ENCODE data around the gene SNAI3. TPM values are rescaled to one million over a fixed set of nuclear protein-coding genes. Genes with fewer than 3 reads are reported as not detected.

SNAI3 gene
- total and polyA plus RNA-seq, 2 donors (not counting 1 experiment from before 2014, with no cell fraction given), result 6.5 to 8.8 TPM

- Histone ChIP-seq H2AFZ (ENCODE audit: insufficient read depth, low read depth, low read length, poor library complexity, severe bottlenecking) (no peak overlapping the region), H3K27me3 (replicated peaks in 1 of 4; ENCODE audit: control extremely low read depth in 1 of 4, control insufficient read depth in 3 of 4, insufficient read depth in 4 of 4, low read length in 3 of 4) (no peaks in the 10 kb centered on the region), H4K20me1 (ENCODE audit: control insufficient read depth, insufficient read depth, low read length, poor library complexity, severe bottlenecking) (peaks cover 87% of the 10 kb centered on the region), H3K4me2 (replicated peaks; ENCODE audit: low read depth, low read length, poor library complexity, severe bottlenecking) (peak overlapping the region; percentile 99), H3K4me3 (ENCODE audit: control extremely low read depth in 1 of 5, extremely low read depth in 1 of 5, insufficient read depth in 1 of 5, low read depth in 2 of 5, low read length in 4 of 5) (peak overlapping the region in 3 of 5 experiments; percentile 18 to 98 (median 21)), H3K27ac (ENCODE audit: low read length in 2 of 2) (peak overlapping the region; percentile 41 to 59), H3K79me2 (ENCODE audit: control insufficient read depth, insufficient read depth, low read length) (peaks cover 75% of the 10 kb centered on the region), H3K9ac (ENCODE audit: low read length) (peak overlapping the region; percentile 39), H3K4me1 (ENCODE audit: control insufficient read depth in 2 of 2, insufficient read depth in 2 of 2, low read length in 2 of 2) (peaks cover 45 to 67% of the 10 kb centered on the region in 2 donors), H3K36me3 (replicated peaks in 1 of 2; ENCODE audit: control extremely low read depth in 1 of 2, control insufficient read depth in 1 of 2, extremely low read depth in 1 of 2, insufficient read depth in 2 of 2, low read length in 1 of 2) (peaks cover 0 to 67% of the 10 kb centered on the region in 2 experiments), H3K9me3 (ENCODE audit: control extremely low read depth in 1 of 3, control insufficient read depth in 2 of 3, insufficient read depth in 1 of 3, low read length in 2 of 3) (peaks cover 0 to 5% (median 0%) of the 10 kb centered on the region in 3 donors)
- WGBS (ENCODE audit: insufficient coverage), result 93% methylated on average over 14 of the region's 22 CpGs
- DNase-seq, result no peak
- ChIA-PET CTCF (interaction anchor here (3.2 kb wide), 1 partner anchor 38 kb away, joined by 9 read pairs; no protein-coding TSS in a partner anchor), POLR2A (interaction anchor here (0.7 to 1.0 kb wide), 6 partner anchors 12 to 848 kb away, joined by 3 to 5 read pairs (median 3); partner anchors contain the start of genes MVD and ZC3H18)
- Mint-ChIP-seq H3K4me1 (peaks cover 61% of the 10 kb centered on the region), H3K27me3 (no peaks in the 10 kb centered on the region), H3K9me3 (ENCODE audit: insufficient read depth) (no peaks in the 10 kb centered on the region), H3K4me3 (peak overlapping the region; percentile 29), H3K27ac (peak overlapping the region; percentile 32)
- TF ChIP-seq EZH2 (IDR thresholded peaks at IDR 0.05; ENCODE audit: borderline replicate concordance, insufficient read depth, low read depth, low read length, poor library complexity, severe bottlenecking), result no peak
- TF ChIP-seq, protein P1, sequence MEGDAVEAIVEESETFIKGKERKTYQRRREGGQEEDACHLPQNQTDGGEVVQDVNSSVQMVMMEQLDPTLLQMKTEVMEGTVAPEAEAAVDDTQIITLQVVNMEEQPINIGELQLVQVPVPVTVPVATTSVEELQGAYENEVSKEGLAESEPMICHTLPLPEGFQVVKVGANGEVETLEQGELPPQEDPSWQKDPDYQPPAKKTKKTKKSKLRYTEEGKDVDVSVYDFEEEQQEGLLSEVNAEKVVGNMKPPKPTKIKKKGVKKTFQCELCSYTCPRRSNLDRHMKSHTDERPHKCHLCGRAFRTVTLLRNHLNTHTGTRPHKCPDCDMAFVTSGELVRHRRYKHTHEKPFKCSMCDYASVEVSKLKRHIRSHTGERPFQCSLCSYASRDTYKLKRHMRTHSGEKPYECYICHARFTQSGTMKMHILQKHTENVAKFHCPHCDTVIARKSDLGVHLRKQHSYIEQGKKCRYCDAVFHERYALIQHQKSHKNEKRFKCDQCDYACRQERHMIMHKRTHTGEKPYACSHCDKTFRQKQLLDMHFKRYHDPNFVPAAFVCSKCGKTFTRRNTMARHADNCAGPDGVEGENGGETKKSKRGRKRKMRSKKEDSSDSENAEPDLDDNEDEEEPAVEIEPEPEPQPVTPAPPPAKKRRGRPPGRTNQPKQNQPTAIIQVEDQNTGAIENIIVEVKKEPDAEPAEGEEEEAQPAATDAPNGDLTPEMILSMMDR (IDR thresholded peaks at IDR 0.05), result no peak
- intact Hi-C loops (cut with micrococcal nuclease), result no loop called here
- no peak for ATAC-seq (ENCODE audit: low read depth)
Measured at GRCh38 chr16:88647178-88648070, 38.9 kb downstream of the SNAI3 start.

Data from B cell (primary cell).